DND-41 (cell line): Measurements from ENCODE around the gene TSPAN2.

Source experiments
- EZH2 ChIP-seq: IDR thresholded peaks from 3 replicates; pipeline ENCODE4 v1.6.1; 2012; ENCODE audit warnings: borderline replicate concordance, low read depth, mild to moderate bottlenecking, moderate library complexity, low read length, inconsistent platforms; ENCODE audit not compliant: severe bottlenecking
- TF ChIP-seq, protein P1 (sequence below): IDR thresholded peaks from 2 replicates; pipeline ENCODE4 v1.5.1; 2012; ENCODE audit warnings: borderline replicate concordance, low read length, moderate library complexity, mild to moderate bottlenecking; ENCODE audit not compliant: poor library complexity, severe bottlenecking; ENCODE audit errors: extremely low read depth

DNA sequence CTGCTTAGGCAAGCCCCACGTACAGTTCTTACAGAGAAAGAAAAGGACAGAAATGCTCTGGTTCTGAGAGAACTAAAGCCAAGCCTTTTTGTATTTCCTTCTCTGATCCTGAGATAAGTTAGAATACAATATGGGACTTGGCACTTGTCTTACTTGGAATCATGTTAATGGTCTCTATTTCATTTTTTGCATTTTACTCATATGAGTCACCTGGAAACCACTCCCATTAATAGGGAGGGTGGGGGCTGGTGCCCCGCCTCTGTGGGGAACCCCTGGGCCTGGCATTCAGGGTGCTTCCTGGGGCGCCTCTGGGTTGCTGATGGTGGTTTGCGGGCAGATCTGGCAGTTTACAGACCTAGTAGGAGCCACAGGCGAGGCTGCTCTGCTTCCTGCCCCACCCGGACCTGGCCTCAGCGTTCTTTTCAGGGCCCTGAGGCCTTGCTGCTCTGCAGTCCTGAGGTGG lies 26.7 kb downstream of the TSPAN2 start:
- no peak for TF ChIP-seq EZH2
- TF ChIP-seq, protein P1, sequence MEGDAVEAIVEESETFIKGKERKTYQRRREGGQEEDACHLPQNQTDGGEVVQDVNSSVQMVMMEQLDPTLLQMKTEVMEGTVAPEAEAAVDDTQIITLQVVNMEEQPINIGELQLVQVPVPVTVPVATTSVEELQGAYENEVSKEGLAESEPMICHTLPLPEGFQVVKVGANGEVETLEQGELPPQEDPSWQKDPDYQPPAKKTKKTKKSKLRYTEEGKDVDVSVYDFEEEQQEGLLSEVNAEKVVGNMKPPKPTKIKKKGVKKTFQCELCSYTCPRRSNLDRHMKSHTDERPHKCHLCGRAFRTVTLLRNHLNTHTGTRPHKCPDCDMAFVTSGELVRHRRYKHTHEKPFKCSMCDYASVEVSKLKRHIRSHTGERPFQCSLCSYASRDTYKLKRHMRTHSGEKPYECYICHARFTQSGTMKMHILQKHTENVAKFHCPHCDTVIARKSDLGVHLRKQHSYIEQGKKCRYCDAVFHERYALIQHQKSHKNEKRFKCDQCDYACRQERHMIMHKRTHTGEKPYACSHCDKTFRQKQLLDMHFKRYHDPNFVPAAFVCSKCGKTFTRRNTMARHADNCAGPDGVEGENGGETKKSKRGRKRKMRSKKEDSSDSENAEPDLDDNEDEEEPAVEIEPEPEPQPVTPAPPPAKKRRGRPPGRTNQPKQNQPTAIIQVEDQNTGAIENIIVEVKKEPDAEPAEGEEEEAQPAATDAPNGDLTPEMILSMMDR: no peak
